Measurements from ENCODE around the gene CADM1. TPM values are rescaled to one million over a fixed set of nuclear protein-coding genes. Genes with fewer than 3 reads are reported as not detected.

Gene CADM1
- total RNA-seq, 2 experiments from 2014 or later = 59.7 to 89.7 TPM

DNA sequence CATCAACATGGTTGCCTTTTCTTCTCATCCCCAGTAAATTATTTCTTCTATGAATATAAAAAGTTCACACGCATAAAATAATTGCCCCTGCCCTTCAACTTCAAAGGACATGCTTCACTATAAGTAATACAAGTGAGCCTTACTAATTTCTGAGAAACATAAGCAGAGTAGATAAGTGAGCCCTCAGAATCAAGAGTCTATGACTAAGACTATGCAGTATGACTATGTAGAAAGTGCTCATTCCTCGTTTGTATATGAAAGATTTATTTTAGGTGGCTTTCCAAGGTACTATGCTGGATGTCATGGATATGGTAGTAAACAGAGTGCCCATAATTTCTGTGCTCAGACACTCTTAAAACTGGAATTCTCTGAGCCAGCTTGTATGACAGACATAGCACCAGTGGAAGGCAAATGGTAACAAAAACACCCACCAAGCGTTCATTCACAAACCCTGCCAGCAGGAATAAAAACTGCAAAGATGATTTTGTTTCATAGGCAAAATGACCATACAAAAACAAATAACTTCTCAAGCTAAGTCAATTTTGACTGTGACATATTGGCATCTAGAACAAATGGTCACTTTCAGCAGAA lies 189.8 kb downstream of the CADM1 start:
- Histone ChIP-seq H3K36me3 (ENCODE audit: insufficient read depth, low read length) (no peaks in the 10 kb centered on the region), H3K9me2 (ENCODE audit: insufficient read depth, low read length) (no peaks in the 10 kb centered on the region), H3K79me2 (ENCODE audit: insufficient read depth, low read depth, low read length) (no peaks in the 10 kb centered on the region), H2AFZ (ENCODE audit: low read length) (no peak overlapping the region), H4K20me1 (ENCODE audit: insufficient read depth, low read length) (no peaks in the 10 kb centered on the region), H3K4me3 (ENCODE audit: low read depth, low read length, poor library complexity, severe bottlenecking) (no peak overlapping the region), H3K4me2 (ENCODE audit: low read length) (no peak overlapping the region), H3K27ac (ENCODE audit: low read depth, low read length, poor library complexity, severe bottlenecking) (no peak overlapping the region), H3K4me1 (ENCODE audit: insufficient read depth, low read length, poor library complexity, severe bottlenecking) (no peaks in the 10 kb centered on the region), H3K9me3 (ENCODE audit: low read length) (no peaks in the 10 kb centered on the region)
- no TSS peak for BruUV-seq (replicated peaks)
- TF ChIP-seq EZH2phosphoT487 (IDR thresholded peaks at IDR 0.05; ENCODE audit: borderline replicate concordance, low read depth, low read length) = no peak
- TF ChIP-seq, protein P1, sequence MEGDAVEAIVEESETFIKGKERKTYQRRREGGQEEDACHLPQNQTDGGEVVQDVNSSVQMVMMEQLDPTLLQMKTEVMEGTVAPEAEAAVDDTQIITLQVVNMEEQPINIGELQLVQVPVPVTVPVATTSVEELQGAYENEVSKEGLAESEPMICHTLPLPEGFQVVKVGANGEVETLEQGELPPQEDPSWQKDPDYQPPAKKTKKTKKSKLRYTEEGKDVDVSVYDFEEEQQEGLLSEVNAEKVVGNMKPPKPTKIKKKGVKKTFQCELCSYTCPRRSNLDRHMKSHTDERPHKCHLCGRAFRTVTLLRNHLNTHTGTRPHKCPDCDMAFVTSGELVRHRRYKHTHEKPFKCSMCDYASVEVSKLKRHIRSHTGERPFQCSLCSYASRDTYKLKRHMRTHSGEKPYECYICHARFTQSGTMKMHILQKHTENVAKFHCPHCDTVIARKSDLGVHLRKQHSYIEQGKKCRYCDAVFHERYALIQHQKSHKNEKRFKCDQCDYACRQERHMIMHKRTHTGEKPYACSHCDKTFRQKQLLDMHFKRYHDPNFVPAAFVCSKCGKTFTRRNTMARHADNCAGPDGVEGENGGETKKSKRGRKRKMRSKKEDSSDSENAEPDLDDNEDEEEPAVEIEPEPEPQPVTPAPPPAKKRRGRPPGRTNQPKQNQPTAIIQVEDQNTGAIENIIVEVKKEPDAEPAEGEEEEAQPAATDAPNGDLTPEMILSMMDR (conservative IDR thresholded peaks at IDR 0.05; ENCODE audit: low read length) = no peak
- CTCF ChIA-PET (ENCODE audit: unreplicated experiment) = no interaction called here
- intact Hi-C loops (cut with micrococcal nuclease; ENCODE audit: unreplicated experiment) = no loop called here
- no peak for DNase-seq (ENCODE audit: low spot score)
- POLR2A ChIA-PET = interaction anchor here (0.9 kb wide), 1 partner anchor 10 kb away, joined by 3 read pairs; no protein-coding TSS in a partner anchor

DNA sequence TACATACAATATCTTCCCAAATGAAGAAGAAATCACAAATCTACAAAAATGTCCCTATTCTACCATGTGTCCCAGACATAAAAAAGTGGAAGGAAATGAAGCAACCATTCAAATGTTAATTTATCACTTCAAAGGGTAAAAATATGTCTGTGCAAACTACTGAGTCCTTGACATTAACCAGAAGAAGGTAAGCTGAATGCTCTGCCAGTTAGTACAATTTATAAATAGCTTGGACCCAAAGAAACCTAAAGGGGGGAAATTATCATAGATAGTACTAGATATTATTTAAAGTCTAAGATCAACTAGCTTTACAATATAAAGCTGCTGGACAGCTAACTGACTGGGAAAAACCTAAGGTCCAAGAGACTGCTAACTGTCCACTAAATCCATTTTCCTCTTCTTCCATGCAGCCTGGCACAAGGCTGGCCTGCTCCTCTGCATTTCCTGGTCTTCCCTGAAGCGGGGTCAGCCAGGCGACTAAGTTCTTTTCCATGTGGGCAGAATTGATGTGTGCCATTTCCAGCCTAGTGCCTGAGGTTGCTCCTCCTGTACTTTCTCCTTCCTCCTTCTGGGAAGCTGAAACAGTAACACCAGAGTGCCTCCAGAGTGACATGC lies 190.9 kb downstream of the CADM1 start:
- Histone ChIP-seq H3K36me3 (ENCODE audit: insufficient read depth, low read length) (no peaks in the 10 kb centered on the region), H2AFZ (ENCODE audit: low read length) (no peak overlapping the region), H3K9me3 (ENCODE audit: low read length) (no peaks in the 10 kb centered on the region), H3K4me1 (ENCODE audit: insufficient read depth, low read length, poor library complexity, severe bottlenecking) (no peaks in the 10 kb centered on the region), H3K27ac (ENCODE audit: low read depth, low read length, poor library complexity, severe bottlenecking) (no peak overlapping the region), H4K20me1 (ENCODE audit: insufficient read depth, low read length) (no peaks in the 10 kb centered on the region), H3K4me2 (ENCODE audit: low read length) (no peak overlapping the region), H3K9me2 (ENCODE audit: insufficient read depth, low read length) (no peaks in the 10 kb centered on the region), H3K4me3 (ENCODE audit: low read depth, low read length, poor library complexity, severe bottlenecking) (no peak overlapping the region), H3K79me2 (ENCODE audit: insufficient read depth, low read depth, low read length) (no peaks in the 10 kb centered on the region)
- intact Hi-C loops (cut with micrococcal nuclease; ENCODE audit: unreplicated experiment) = no loop called here
- POLR2A ChIA-PET = interaction anchor here (0.5 to 0.9 kb wide), 4 partner anchors 9 to 728 kb away, joined by 3 to 5 read pairs (median 4); no protein-coding TSS in a partner anchor
- no peak for DNase-seq (ENCODE audit: low spot score)
- no TSS peak for BruUV-seq (replicated peaks)
- TF ChIP-seq EZH2phosphoT487 (IDR thresholded peaks at IDR 0.05; ENCODE audit: borderline replicate concordance, low read depth, low read length) = no peak
- TF ChIP-seq, protein P1 (conservative IDR thresholded peaks at IDR 0.05; ENCODE audit: low read length) = no peak
- CTCF ChIA-PET (ENCODE audit: unreplicated experiment) = interaction anchor here (1.0 kb wide), 1 partner anchor 11 kb away, joined by 4 read pairs; no protein-coding TSS in a partner anchor

DNA sequence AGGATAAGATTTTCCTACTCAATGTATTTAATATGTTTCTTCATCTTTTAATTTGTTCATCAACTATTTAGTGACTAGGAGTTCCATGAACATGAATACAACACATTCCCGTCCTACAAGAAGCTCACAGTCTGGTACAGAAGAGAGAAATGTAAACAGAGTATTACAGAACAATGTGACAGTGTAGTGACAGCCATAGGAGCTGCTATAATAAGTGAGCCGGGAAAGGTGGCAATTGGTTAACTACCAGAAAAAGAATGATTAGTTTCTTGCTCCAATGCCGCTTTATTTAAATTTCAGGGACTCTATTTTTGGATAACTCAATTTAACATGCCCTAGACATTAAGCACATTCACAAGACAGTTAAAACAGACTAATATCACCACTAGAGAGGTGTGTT lies 192.3 kb downstream of the CADM1 start:
- ChIA-PET POLR2A (interaction anchor here (0.8 kb wide), 1 partner anchor 12 kb away, joined by 3 read pairs; no protein-coding TSS in a partner anchor), CTCF (ENCODE audit: unreplicated experiment) (no interaction called here)
- no peaks in the 10 kb centered on the region for H3K79me2 ChIP-seq (ENCODE audit: insufficient read depth, low read depth, low read length)
- H2AFZ ChIP-seq (ENCODE audit: low read length) = no peak overlapping the region
- H3K27ac ChIP-seq (ENCODE audit: low read depth, low read length, poor library complexity, severe bottlenecking) = no peak overlapping the region
- no peaks in the 10 kb centered on the region for H4K20me1 ChIP-seq (ENCODE audit: insufficient read depth, low read length)
- no peak for DNase-seq (ENCODE audit: low spot score)
- TF ChIP-seq, protein P1 (conservative IDR thresholded peaks at IDR 0.05; ENCODE audit: low read length) = no peak
- TF ChIP-seq EZH2phosphoT487 (IDR thresholded peaks at IDR 0.05; ENCODE audit: borderline replicate concordance, low read depth, low read length) = no peak
- H3K4me2 ChIP-seq (ENCODE audit: low read length) = no peak overlapping the region
- no peaks in the 10 kb centered on the region for H3K4me1 ChIP-seq (ENCODE audit: insufficient read depth, low read length, poor library complexity, severe bottlenecking)
- no peak overlapping the region for H3K4me3 ChIP-seq (ENCODE audit: low read depth, low read length, poor library complexity, severe bottlenecking)
- no TSS peak for BruUV-seq (replicated peaks)
- no peaks in the 10 kb centered on the region for H3K9me2 ChIP-seq (ENCODE audit: insufficient read depth, low read length)
- intact Hi-C loops (cut with micrococcal nuclease; ENCODE audit: unreplicated experiment) = no loop called here
- no peaks in the 10 kb centered on the region for H3K9me3 ChIP-seq (ENCODE audit: low read length)
- no peaks in the 10 kb centered on the region for H3K36me3 ChIP-seq (ENCODE audit: insufficient read depth, low read length)
